Progenitor cell of endocrine pancreas (in vitro differentiated cells): ENCODE measurements around the gene CHODL. TPM values are rescaled to one million over a fixed set of nuclear protein-coding genes. Genes with fewer than 3 reads are reported as not detected.

ENCODE experiments used
- DNase-seq: peaks from one replicate; pipeline ENCODE4 v3.0.0; 2021; ENCODE audit warnings: low spot score; ENCODE audit not compliant: unreplicated experiment
- H3K27ac Mint-ChIP-seq: 2 replicates; pipeline ENCODE4 v1.8.0; 2021; ENCODE audit warnings: mild to moderate bottlenecking, moderate library complexity, mixed read lengths
- H3K27me3 Mint-ChIP-seq: 2 replicates; pipeline ENCODE4 v1.8.0; 2021; ENCODE audit warnings: mixed read lengths
- H3K36me3 Mint-ChIP-seq: 2 replicates; pipeline ENCODE4 v1.8.0; 2022; ENCODE audit warnings: mixed read lengths; ENCODE audit not compliant: insufficient read depth
- H3K4me1 Mint-ChIP-seq: 2 replicates; pipeline ENCODE4 v1.8.0; 2021; ENCODE audit warnings: low read depth, mixed read lengths
- H3K4me3 Mint-ChIP-seq: 2 replicates; pipeline ENCODE4 v1.8.0; 2021; ENCODE audit warnings: low read depth, mild to moderate bottlenecking, moderate library complexity, mixed read lengths
- H3K9me3 Mint-ChIP-seq: 2 replicates; pipeline ENCODE4 v1.8.0; 2021; ENCODE audit warnings: low read depth, mixed read lengths
- CTCF ChIP-seq: fragments of 200-600 bp; sonication (generic); IDR thresholded peaks from one replicate; pipeline ENCODE4 v1.5.0; 2021; ENCODE audit warnings: antibody characterized with exemption, mild to moderate bottlenecking; ENCODE audit not compliant: unreplicated experiment
- total RNA-seq: library from RNA; stranded (reverse); gene quantifications from 2 replicates; pipeline ENCODE4 v1.2.1, GENCODE V29; 2021

The CHODL gene
- total RNA-seq, 1 donor from 2014 or later, result 0.38 TPM

- Mint-ChIP-seq H3K4me1 (no peaks in the 10 kb centered on the region), H3K36me3 (no peaks in the 10 kb centered on the region), H3K27ac (no peak overlapping the region), H3K9me3 (peaks cover 7% of the 10 kb centered on the region), H3K27me3 (no peaks in the 10 kb centered on the region), H3K4me3 (no peak overlapping the region)
- TF ChIP-seq CTCF, result no peak
- DNase-seq, result no peak
Measured at GRCh38 chr21:18265944-18266343, 21.3 kb downstream of the CHODL start.

GRCh38 chr21:18267496-18267895, 22.9 kb downstream of the CHODL start:
- H3K27me3 Mint-ChIP-seq, result no peaks in the 10 kb centered on the region
- no peak overlapping the region for H3K4me3 Mint-ChIP-seq
- H3K4me1 Mint-ChIP-seq, result no peaks in the 10 kb centered on the region
- no peak overlapping the region for H3K27ac Mint-ChIP-seq
- peaks cover 7% of the 10 kb centered on the region for H3K9me3 Mint-ChIP-seq
- no peaks in the 10 kb centered on the region for H3K36me3 Mint-ChIP-seq
- TF ChIP-seq CTCF, result no peak
- DNase-seq, result no peak

- Mint-ChIP-seq H3K36me3 (no peaks in the 10 kb centered on the region), H3K4me3 (no peak overlapping the region), H3K4me1 (no peaks in the 10 kb centered on the region), H3K27me3 (no peaks in the 10 kb centered on the region), H3K27ac (no peak overlapping the region), H3K9me3 (peaks cover 7% of the 10 kb centered on the region)
- no peak for DNase-seq
- no peak for TF ChIP-seq CTCF
Measured at GRCh38 chr21:18268906-18269305, 24.3 kb downstream of the CHODL start.

GRCh38 chr21:18269856-18270255, 25.2 kb downstream of the CHODL start:
- Mint-ChIP-seq H3K36me3 (no peaks in the 10 kb centered on the region), H3K9me3 (peaks cover 7% of the 10 kb centered on the region), H3K27me3 (no peaks in the 10 kb centered on the region), H3K27ac (no peak overlapping the region), H3K4me3 (no peak overlapping the region), H3K4me1 (no peaks in the 10 kb centered on the region)
- no peak for TF ChIP-seq CTCF
- DNase-seq, result no peak

- no peak overlapping the region for H3K4me3 Mint-ChIP-seq
- H3K27me3 Mint-ChIP-seq, result no peaks in the 10 kb centered on the region
- no peaks in the 10 kb centered on the region for H3K36me3 Mint-ChIP-seq
- peaks cover 5% of the 10 kb centered on the region for H3K9me3 Mint-ChIP-seq
- TF ChIP-seq CTCF, result no peak
- no peak overlapping the region for H3K27ac Mint-ChIP-seq
- no peaks in the 10 kb centered on the region for H3K4me1 Mint-ChIP-seq
- DNase-seq, result no peak
Measured at GRCh38 chr21:18273400-18273799, 28.8 kb downstream of the CHODL start.
